Measurements from ENCODE around the gene NELFA. TPM values are rescaled to one million over a fixed set of nuclear protein-coding genes. Genes with fewer than 3 reads are reported as not detected.

NELFA gene
- total and polyA plus RNA-seq, 10 of the 15 experiments (the other 5 are each of a cell fraction or from before 2014, with no cell fraction given), result 0.39 to 38.6 (median 16.7) TPM

DNA sequence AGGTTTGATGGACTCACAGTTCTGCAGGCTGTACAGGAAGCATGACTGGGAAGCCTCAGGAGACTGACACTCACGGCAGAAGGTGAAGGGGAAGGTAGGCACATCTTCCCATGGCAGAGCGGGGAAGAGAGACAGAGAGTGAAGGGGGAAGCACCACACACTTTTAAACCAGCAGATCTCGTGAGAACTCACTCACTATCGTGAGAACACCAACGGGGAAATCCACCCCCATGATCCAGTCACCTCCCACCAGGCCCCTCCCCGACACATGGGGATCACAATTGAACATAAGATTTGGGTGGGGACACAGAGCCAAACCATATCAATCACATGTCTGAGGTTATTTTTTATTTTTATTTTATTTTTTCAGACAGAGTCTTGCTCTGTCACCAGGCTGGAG lies 45.4 kb upstream of the NELFA start:
- POLR2A ChIA-PET, result no interaction called here
- no peak overlapping the region for H3K4me3 ChIP-seq
- H2AFZ ChIP-seq (ENCODE audit: control insufficient read depth, low read depth, low read length), result no peak overlapping the region
- DNase-seq (ENCODE audit: low read depth, low spot score) (no peak), ATAC-seq (no peak), FAIRE-seq (no peak)
- 43% methylated on average over 6 of the region's 6 CpGs for WGBS (ENCODE audit: insufficient coverage, insufficient replicate concordance, low lambda C conversion rate, missing lambda C conversion rate)
- intact Hi-C loops (cut with micrococcal nuclease; ENCODE audit: unreplicated experiment) (no loop called here), in situ Hi-C loops (cut with MboI) (no loop called here)
- H3K4me1 ChIP-seq (ENCODE audit: control insufficient read depth, insufficient read depth, low read length), result no peaks in the 10 kb centered on the region
- peaks cover 2 to 3% of the 10 kb centered on the region in 2 experiments; a peak in 2 of 4 replicates for H3K27me3 ChIP-seq (replicated peaks in 1 of 2; ENCODE audit: control insufficient read depth in 2 of 2, insufficient read depth in 2 of 2, low read length in 1 of 2)
- H3K4me2 ChIP-seq (ENCODE audit: control insufficient read depth, insufficient read depth), result no peak overlapping the region
- no peaks in the 10 kb centered on the region for H4K20me1 ChIP-seq (ENCODE audit: control insufficient read depth, insufficient read depth)
- CTCF ChIA-PET, result no interaction called here
- H3K27ac ChIP-seq (ENCODE audit: control insufficient read depth, insufficient read depth), result no peak overlapping the region
- no peaks in the 10 kb centered on the region for H3K36me3 ChIP-seq (ENCODE audit: control insufficient read depth in 2 of 2, insufficient read depth in 2 of 2, low read length in 1 of 2)
- SMC1A ChIA-PET (ENCODE audit: uncharacterized antibody, unreplicated experiment), result no interaction called here
- no TSS peak for BruUV-seq (replicated peaks)
- H3K9ac ChIP-seq (ENCODE audit: control insufficient read depth, insufficient read depth, low read length), result no peak overlapping the region
- no peaks in the 10 kb centered on the region for H3K79me2 ChIP-seq (ENCODE audit: control insufficient read depth, insufficient read depth, low read length)
- H3K9me3 ChIP-seq (replicated peaks; ENCODE audit: control insufficient read depth, insufficient read depth, low read length), result no peaks in the 10 kb centered on the region
- RAD21 ChIA-PET (ENCODE audit: unreplicated experiment), result no interaction called here
- TF ChIP-seq SMC3 (IDR thresholded peaks at IDR 0.05; ENCODE audit: borderline replicate concordance, low read length) (no peak), ZNF687 (IDR thresholded peaks at IDR 0.05) (no peak), RUNX3 (IDR thresholded peaks at IDR 0.05; ENCODE audit: low read length) (no peak), SREBF1 (IDR thresholded peaks at IDR 0.05; ENCODE audit: low read length) (no peak), TAF1 (IDR thresholded peaks at IDR 0.05; ENCODE audit: borderline replicate concordance, low read depth, low read length) (no peak), BCLAF1 (IDR thresholded peaks at IDR 0.05) (no peak), POLR2AphosphoS5 (IDR thresholded peaks at IDR 0.05; ENCODE audit: low read length) (no peak), SREBF2 (IDR thresholded peaks at IDR 0.05; ENCODE audit: low read length) (no peak), ZNF622 (IDR thresholded peaks at IDR 0.05) (no peak), CREM (IDR thresholded peaks at IDR 0.05; ENCODE audit: low read depth) (no peak), RBBP5 (conservative IDR thresholded peaks at IDR 0.05) (no peak), SKIL (IDR thresholded peaks at IDR 0.05; ENCODE audit: low read depth, poor library complexity, severe bottlenecking) (no peak), POU2F2 (IDR thresholded peaks at IDR 0.05; ENCODE audit: borderline replicate concordance, low read depth, low read length) (no peak)
- TF ChIP-seq, protein P1, sequence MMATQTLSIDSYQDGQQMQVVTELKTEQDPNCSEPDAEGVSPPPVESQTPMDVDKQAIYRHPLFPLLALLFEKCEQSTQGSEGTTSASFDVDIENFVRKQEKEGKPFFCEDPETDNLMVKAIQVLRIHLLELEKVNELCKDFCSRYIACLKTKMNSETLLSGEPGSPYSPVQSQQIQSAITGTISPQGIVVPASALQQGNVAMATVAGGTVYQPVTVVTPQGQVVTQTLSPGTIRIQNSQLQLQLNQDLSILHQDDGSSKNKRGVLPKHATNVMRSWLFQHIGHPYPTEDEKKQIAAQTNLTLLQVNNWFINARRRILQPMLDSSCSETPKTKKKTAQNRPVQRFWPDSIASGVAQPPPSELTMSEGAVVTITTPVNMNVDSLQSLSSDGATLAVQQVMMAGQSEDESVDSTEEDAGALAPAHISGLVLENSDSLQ (IDR thresholded peaks at IDR 0.05), result no peak

All from GM12878 (cell line).